DOHH2 (cell line): ENCODE measurements around the gene EML6.

Source experiments
- CTCF ChIP-seq: fragments of 200-600 bp; sonication (generic); IDR thresholded peaks from one replicate; pipeline ENCODE4 v1.5.1; 2014; ENCODE audit warnings: antibody characterized with exemption, mild to moderate bottlenecking, low read depth, low read length; ENCODE audit not compliant: poor library complexity, severe bottlenecking
- EZH2phosphoT487 ChIP-seq: fragments of 200-600 bp; sonication (generic); IDR thresholded peaks from 2 replicates; pipeline ENCODE4 v1.6.1; 2017; ENCODE audit warnings: borderline replicate concordance, mild to moderate bottlenecking, antibody characterized with exemption, low read length, moderate library complexity, mixed read lengths

GRCh38 chr2:54797307-54797706 is 73.8 kb downstream of the EML6 start:
- TF ChIP-seq CTCF (no peak), EZH2phosphoT487 (no peak)
